Renal cortical epithelial cell (primary cell): ENCODE measurements around the gene TCF7L2. TPM values are rescaled to one million over a fixed set of nuclear protein-coding genes. Genes with fewer than 3 reads are reported as not detected.
"Not testable (repeated sequence)": the region's sequence is repeated elsewhere in the genome, so short reads cannot be mapped to it uniquely, and the experiment has no call there.

ENCODE experiments used
- DNase-seq: peaks from one replicate; pipeline ENCODE4 v3.0.0-alpha.2; 2011; ENCODE audit warnings: low read depth
- total RNA-seq: library from RNA; depleted of rRNA; stranded (reverse); fragments of >200 nt; gene quantifications from 2 replicates; pipeline ENCODE4 v1.2.3, GENCODE V29; 2014

TCF7L2 gene
- total RNA-seq, 1 donor from 2014 or later: 5.2 TPM

DNA sequence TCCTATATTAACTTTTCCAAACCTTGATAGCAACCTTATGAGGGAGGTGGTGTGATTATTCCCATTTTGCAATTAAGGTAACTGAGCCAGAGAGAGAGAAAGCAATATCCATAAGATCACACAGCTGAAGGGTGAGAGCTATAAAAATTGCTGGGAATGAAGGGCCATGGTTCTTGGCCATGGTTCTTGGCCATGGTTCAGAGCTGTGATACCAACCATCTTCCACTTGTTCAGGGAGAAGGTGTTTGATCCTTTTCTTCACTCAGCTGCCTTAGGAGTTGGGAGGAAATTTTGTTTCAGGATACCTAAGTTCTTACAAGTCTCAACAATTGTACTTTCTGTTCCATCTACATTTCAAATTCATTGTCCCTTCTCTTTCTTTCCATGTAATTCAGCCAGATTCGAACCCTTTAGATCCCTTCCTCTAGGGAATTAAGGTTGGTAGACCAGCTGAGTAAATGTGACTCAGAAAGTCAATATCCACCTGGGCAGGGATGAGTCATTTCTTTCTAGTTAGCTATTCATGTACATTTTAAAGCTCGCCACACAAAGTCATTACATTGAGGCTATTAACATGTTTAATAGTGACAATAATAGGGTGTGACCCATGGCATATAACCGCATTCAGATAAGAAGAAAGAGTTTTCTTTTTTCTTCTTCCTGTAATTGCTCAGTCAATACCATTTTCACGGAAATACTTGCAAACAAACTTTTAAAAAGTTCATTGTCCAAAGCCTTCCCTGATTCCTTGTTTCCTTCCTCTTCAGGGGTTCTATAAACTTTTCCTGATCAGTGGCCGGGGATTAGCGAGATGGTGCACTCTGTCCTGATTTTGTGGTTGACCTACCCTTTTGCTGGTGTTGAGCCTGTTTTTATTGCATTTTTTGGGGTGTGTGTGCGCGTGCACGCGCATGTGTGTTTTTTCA lies 143.4 kb downstream of the TCF7L2 start:
- DNase-seq: peak; percentile 92

- DNase-seq: no peak
These were observed 144.1 kb downstream of the TCF7L2 start for GRCh38 chr10:113094114-113094486.

DNA sequence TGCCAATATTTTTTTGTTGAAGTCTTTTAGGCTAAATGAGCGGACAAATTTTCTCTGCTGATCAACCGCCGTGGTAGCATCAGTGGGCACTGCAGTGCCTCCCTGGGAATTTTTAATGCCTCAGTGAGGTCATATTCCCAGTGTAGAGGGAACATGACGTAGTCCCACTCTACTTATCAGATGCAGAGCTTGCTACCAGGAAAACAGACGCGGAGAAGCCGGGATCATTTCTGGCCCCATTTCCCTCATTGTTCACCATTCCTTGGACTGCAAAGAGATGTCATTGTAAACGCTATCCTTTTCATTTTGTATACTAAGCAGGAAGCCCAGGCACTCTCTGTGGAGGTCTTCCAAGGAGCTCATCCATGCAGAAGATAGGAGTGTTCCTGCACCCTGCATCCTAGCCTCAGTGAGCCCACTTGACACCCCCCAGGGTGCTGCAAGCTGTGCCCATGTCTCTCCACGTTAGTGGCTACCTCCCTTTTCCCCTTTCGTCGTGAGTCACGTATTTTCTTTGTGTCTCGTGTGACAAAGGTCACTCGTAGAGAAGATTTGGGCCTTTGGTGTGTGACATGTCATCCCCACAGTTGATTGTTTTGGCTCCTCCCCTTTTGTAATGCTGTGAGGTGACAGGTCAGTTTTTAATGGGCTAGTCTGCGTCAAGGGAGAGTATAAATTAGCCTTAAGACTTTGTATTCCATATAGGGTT lies 145.5 kb downstream of the TCF7L2 start:
- DNase-seq: no peak

DNA sequence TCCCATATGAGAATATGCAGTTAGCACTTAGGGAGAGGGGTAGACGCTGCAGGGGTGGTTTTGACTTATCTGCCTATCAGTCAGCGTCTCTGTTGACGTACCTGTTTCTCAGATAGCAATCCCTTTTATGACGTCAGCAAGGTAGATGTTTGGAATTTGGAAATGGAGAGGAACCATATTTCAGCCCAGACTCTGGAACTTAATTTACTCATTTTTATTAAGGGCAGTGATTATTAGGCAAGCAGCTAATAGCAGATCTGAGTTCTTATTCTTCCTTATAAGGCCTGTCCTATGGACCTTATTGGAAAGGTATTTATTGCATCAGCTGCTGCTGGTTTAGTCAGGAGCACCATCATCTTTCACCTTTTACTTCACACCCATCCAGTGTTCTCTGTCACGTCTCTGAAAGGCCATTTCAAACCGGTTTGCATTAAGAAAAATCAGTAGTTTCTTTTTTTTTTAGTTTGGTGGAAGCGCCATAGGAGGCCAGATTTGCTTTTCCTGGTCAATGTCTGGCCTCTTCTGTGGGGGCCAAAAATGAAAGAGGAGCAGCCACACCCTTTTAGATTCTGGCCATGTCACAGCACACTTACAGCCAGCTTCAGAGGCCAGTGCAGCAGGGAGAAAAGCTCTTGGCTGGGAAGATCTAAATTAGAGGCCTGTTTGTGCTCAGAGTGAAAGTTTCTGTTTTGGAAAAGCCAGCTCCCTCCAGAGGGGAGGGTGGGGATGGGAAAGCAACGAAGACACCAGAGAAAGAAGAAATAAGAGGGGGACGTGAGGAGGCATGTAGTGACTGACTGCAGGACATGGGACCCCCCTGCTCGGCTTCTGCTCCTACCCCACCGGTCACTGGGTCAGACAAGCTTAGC lies 146.3 kb downstream of the TCF7L2 start:
- DNase-seq: no peak

GRCh38 chr10:113097036-113097435 lies 147.0 kb downstream of the TCF7L2 start:
- no peak for DNase-seq

DNA sequence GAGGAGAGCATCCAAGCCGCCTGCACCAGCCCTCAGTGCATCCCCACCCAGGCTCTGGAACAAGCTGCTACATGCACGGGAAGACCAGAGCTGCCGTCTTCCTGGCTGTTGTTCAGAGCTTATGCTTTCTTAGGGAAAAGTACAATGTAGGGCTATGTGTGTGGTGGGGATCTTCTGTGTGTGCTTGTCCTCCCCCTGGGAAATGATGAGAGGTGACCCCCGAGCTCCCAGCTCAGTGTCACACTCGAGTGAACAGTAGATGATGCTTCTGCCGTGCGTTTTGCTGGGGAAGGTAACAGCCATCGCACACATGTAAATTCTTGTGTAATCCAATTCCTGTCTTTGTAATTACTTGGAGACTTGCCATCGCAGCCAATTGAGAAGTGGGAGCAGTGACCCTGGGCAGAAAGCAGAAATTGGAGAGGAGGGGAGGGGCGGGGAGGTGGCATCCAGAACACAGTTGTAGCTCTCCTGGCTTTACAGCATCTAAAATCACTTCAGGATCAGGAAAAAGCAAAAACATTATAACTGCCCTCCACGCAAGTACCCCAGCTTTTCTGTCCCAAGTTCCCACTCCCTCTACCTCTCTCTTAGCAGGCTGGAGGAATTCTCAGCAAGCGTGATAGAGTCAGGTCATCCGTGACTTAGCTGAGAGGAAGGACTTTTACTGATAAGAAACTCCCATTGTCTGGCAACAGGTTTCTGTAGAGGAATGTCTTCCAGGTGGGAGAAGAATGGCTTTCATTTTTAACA lies 149.6 kb downstream of the TCF7L2 start:
- peak; percentile 79 for DNase-seq

DNA sequence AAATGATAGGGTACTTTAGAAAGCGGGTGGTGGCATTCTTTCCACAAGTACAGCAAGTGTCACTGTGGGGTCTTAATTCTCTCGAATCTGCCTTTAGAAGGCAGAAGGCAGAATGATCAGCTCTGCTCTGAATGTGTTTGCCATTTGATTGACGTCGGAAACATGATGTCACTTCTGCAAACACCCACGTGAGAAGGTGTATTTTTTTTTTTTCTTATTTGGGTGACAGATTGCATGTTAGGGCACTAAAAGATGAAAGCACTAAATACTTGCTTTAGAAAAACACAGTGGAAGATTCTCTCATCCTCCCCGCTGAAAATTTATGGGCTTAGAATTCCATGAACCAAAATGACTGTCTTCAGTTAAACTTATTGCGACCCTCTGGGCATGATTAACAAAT lies 150.2 kb downstream of the TCF7L2 start:
- DNase-seq: no peak

- DNase-seq: no peak
These were observed 153.2 kb downstream of the TCF7L2 start for GRCh38 chr10:113103131-113103840.

GRCh38 chr10:113104047-113104446 lies 154.0 kb downstream of the TCF7L2 start:
- no peak for DNase-seq

- no peak for DNase-seq
These were observed 158.3 kb downstream of the TCF7L2 start for GRCh38 chr10:113108194-113108835.

DNA sequence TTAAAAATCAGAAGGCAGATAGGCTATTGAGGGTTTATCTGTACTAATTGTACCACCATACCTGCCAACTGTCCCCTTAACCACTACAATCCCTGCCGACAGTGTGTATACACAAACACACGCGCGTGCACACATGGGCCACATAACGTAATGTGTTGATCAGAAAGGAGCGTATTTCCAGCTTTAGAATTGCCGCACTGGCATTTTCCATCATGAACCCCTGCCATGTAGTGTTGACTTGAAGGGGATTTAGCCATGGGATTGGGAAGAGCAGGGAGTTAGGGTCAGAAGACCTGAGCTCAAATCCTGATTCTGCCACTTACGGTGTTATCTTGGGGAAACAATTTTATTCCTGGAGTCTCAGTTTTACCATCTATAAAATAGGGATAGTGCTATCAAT lies 158.9 kb downstream of the TCF7L2 start:
- no peak for DNase-seq

DNA sequence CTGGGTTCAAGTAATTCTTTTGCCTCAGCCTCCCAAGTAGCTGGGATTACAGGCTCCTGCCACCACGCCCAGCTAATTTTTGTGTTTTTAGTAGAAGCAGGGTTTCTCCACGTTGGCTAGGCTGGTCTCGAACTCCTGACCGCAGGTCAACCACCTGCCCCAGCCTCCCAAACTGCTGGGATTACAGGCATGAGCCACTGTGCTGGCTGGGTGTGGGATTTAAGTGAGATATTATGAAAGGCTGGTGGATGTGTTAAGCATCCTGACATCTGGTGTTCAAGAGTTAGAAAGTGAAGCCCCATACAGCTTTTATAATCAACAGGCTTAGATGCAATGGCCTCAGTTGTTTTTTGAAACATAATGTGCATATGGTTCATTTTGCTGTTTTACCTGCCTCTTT lies 159.4 kb downstream of the TCF7L2 start:
- DNase-seq: not testable (repeated sequence)

GRCh38 chr10:113111260-113111659 lies 161.2 kb downstream of the TCF7L2 start:
- DNase-seq: no peak

GRCh38 chr10:113111900-113112853 lies 162.1 kb downstream of the TCF7L2 start:
- DNase-seq: peak; percentile 80

DNA sequence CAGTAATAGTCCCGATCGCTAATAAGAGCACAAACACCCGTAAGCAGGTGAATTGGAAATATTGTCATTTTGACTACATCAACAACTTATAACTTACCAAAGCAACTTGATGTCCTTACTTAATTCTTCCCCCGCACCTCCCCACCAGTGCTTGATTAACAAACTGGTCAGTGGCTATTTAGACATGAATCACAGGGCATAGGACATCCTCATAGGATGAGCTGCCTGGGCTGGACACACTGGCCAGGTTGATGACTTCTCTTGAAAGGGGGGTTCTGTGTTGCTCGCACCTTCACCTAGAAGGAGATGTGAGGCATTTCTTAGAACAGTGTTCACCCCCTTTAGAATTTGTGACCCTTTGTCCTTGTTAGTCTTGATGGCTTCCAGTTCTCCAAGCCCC lies 163.2 kb downstream of the TCF7L2 start:
- peak; percentile 31 for DNase-seq

DNA sequence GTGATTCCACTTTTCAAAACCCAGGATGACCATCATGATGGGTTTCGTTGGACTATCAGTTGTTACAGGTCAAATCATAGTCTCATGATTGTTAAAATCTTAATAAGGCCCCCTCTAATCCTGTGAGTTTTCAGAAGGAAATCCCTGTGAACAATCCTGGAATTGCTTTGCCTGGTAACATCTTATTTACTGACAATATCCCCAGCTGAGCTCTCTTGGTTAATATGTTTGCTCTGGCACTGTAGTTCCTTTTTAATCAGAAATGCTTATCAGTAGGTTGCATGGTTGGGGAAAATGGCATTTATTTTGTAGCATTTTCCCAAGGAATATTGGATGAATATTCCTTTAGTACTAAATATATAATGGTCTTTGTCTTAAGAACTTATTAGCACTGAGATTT lies 163.9 kb downstream of the TCF7L2 start:
- no peak for DNase-seq

- no peak for DNase-seq
These were observed 165.5 kb downstream of the TCF7L2 start for GRCh38 chr10:113115556-113115955.

DNA sequence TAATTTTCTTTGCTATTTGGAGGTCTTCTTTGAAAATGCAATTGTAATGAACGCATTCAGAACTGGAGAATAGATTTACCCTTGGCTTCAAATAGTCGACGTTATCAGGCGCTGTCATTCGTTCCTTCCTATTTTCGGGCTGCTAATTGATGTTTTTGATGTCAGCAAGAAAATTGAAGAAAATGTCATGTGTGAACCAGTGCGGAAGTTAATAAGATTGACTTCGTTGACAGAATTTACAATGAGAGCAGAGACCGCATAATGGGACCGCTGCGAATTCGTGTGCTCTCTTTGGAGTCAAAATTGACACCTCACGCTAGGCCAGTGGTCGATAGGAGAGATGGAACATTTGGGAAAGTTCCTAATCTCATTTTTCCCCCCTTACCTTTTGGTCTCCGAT lies 168.8 kb downstream of the TCF7L2 start:
- no peak for DNase-seq

- DNase-seq: no peak
These were observed 169.8 kb downstream of the TCF7L2 start for GRCh38 chr10:113119801-113120200.
